C4-2B (cell line): ENCODE results near the gene MCFD2.

ENCODE experiments used
- CTCF ChIP-seq: fragments of 450-650 bp; conservative IDR thresholded peaks from 2 replicates; pipeline ENCODE4 v1.5.1; 2017; ENCODE audit warnings: mild to moderate bottlenecking
- ZFX ChIP-seq: fragments of 450-650 bp; IDR thresholded peaks from 2 replicates; pipeline ENCODE4 v1.6.1; 2017

- TF ChIP-seq ZFX (no peak), CTCF (no peak)
Observed at GRCh38 chr2:46942143-46942526, 26.5 kb upstream of the MCFD2 start.
